ENCODE measurements around the gene DKK3. TPM values are rescaled to one million over a fixed set of nuclear protein-coding genes. Genes with fewer than 3 reads are reported as not detected.

Gene DKK3
- total RNA-seq, 2 experiments from 2014 or later: not detected

DNA sequence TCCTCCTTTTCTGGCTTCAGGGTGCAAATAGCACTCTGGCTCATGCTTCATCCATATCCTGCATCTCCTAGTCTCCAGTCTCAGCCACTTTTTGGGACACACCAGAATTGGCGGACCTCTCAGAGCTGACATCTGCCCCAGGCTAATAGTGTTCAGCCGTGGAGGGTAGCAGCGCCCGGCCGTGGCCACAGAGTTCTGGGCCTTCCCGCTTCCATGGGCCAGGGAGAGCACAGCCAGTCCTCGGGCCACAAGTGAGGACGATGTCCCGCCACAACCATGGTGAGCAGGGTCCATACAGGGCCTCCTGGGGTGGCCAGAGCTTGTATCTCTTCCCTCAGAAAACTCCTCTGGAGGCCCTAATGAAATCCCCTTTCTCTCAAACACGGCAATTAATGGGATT, 26.0 kb downstream of the DKK3 start:
- no peaks in the 10 kb centered on the region for H3K36me3 Mint-ChIP-seq (ENCODE audit: low read depth)
- CTCF ChIA-PET: interaction anchor here (0.8 to 1.8 kb wide), 2 partner anchors 15 to 811 kb away, joined by 3 to 4 read pairs; no protein-coding TSS in a partner anchor
- DNase-seq: no peak
- no peak overlapping the region for H3K4me3 Mint-ChIP-seq
- no peak overlapping the region for H3K27ac Mint-ChIP-seq
- peaks cover 1% of the 10 kb centered on the region for H3K4me1 Mint-ChIP-seq (ENCODE audit: low read depth)
- no peaks in the 10 kb centered on the region for H3K9me3 Mint-ChIP-seq
- no peaks in the 10 kb centered on the region for H3K27me3 Mint-ChIP-seq (ENCODE audit: low read depth)
- intact Hi-C loops (cut with micrococcal nuclease): no loop called here

DNA sequence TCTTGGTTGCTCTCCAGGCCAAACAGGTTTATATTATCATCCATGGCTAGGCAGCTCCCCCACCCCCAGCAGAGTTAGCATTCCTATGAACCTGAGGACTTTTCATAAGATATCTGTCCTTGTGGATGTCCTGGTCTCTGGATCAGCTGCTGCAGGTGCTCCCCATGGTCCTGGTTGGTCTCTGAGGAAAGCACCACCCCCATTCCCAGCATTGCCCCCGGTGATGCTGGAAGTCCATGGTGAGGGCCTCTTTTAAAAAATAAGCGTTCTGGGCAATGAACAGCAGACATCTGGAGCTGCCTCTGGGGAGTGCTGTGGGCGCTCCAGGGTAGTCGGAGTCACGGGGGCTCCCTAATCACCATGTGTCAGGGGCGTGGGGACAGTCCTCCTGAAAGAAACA, 26.6 kb downstream of the DKK3 start:
- no peaks in the 10 kb centered on the region for H3K36me3 Mint-ChIP-seq (ENCODE audit: low read depth)
- no peak for DNase-seq
- intact Hi-C loops (cut with micrococcal nuclease): no loop called here
- H3K27ac Mint-ChIP-seq: no peak overlapping the region
- no peaks in the 10 kb centered on the region for H3K4me1 Mint-ChIP-seq (ENCODE audit: low read depth)
- H3K9me3 Mint-ChIP-seq: no peaks in the 10 kb centered on the region
- no peak overlapping the region for H3K4me3 Mint-ChIP-seq
- CTCF ChIA-PET: interaction anchor here (1.8 kb wide), 1 partner anchor 15 kb away, joined by 4 read pairs; no protein-coding TSS in a partner anchor
- no peaks in the 10 kb centered on the region for H3K27me3 Mint-ChIP-seq (ENCODE audit: low read depth)

DNA sequence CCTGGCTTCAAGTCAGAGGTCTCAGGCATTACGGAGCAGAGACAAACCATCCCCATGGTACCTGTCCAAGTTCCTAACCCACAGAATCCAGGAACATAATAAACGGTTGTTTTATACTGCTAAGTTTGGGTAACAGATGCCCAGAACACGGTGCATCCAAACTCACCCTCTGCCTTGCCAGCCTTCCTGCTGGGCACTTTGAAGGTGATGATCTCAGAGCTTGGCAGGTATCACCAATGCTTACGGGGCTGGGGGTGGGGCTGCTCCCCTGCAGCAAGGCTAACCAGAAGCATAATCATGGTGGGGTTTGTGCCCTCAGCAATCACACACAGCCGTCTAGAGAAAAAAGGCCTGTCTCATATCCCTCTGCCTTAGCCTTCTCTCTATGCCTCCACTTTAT, 27.1 kb downstream of the DKK3 start:
- intact Hi-C loops (cut with micrococcal nuclease): no loop called here
- DNase-seq: no peak
- Mint-ChIP-seq H3K27ac (no peak overlapping the region), H3K4me3 (no peak overlapping the region), H3K36me3 (ENCODE audit: low read depth) (no peaks in the 10 kb centered on the region), H3K9me3 (no peaks in the 10 kb centered on the region), H3K27me3 (ENCODE audit: low read depth) (no peaks in the 10 kb centered on the region), H3K4me1 (ENCODE audit: low read depth) (no peaks in the 10 kb centered on the region)
- CTCF ChIA-PET: interaction anchor here (1.8 kb wide), 1 partner anchor 14 kb away, joined by 4 read pairs; no protein-coding TSS in a partner anchor

DNA sequence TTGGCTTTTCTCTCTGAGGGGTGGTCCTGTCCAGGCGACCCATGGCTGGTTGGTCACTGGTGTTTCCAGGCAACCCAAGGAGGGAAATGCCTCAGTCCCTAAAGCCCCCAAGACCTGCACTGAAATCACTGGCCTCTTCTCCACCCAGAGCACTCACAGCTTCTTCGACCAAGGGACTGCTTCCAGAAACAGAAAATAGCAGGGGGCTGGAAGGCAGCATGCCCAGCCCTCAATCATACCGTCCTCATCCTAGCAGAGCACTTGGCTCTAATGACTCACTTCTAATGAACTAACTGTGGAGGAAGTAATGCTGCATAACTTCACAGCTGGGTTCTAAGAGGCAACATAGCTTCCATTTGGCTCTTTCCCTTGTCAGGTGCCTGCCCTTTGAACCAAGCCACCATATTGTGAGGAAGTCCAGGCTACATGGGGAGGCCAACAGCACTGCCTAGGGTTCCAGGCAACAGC, 27.6 kb downstream of the DKK3 start:
- intact Hi-C loops (cut with micrococcal nuclease): no loop called here
- Mint-ChIP-seq H3K4me3 (no peak overlapping the region), H3K27me3 (ENCODE audit: low read depth) (no peaks in the 10 kb centered on the region), H3K27ac (no peak overlapping the region), H3K4me1 (ENCODE audit: low read depth) (no peaks in the 10 kb centered on the region), H3K36me3 (ENCODE audit: low read depth) (no peaks in the 10 kb centered on the region), H3K9me3 (no peaks in the 10 kb centered on the region)
- CTCF ChIA-PET: interaction anchor here (1.8 kb wide), 1 partner anchor 14 kb away, joined by 4 read pairs; no protein-coding TSS in a partner anchor
- no peak for DNase-seq

DNA sequence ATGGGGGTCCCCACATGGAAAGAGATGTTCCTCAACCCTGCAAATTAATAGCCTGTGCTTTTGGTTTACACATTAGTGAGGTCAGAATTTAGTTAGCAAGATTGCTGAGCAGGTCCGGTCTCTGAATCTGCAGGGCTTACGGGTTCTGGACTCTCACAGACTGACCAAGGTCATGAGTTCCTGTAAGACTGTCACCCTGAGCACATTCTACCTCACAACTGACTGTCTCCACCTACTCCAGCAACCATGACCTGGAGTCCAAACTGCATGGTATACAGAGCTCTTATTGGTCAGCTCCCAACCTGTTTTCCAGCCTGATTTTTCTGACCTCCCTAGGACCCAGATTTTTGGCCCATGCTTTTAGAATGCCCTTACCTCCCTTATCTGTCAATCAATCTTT, 28.2 kb downstream of the DKK3 start:
- Mint-ChIP-seq H3K27me3 (ENCODE audit: low read depth) (no peaks in the 10 kb centered on the region), H3K9me3 (no peaks in the 10 kb centered on the region), H3K36me3 (ENCODE audit: low read depth) (no peaks in the 10 kb centered on the region), H3K4me3 (no peak overlapping the region), H3K4me1 (ENCODE audit: low read depth) (no peaks in the 10 kb centered on the region), H3K27ac (no peak overlapping the region)
- intact Hi-C loops (cut with micrococcal nuclease): no loop called here
- CTCF ChIA-PET: no interaction called here
- no peak for DNase-seq

DNA sequence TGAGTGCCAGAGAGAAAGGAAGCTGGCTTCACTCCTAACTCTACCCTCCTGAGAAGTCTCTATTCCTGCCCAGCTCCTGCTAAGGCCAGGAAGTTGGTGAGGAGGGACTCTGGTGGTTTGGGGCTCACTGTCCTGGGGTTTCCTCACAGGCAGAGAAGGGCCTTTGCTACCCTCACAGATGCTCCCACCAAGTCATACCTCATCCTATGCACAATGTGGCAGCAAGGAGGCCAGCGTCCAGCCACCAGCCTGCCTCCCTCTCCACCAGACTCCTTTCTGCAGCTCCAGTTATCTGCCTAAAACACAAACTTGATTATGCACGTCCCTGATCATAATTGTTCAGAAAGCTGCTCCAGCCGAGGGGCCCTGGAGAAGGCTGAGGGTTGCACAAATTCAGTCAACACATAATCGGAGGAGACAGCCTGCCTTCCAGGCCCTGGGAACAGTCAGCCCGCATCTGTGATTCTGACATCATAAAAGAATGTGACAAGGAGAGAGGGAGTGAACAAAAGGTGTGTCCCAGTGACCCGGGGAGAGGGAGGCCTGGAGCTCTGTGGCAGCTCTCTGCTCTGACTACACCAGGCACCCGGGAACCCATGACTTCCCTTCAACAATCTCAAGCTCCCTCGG, 28.8 kb downstream of the DKK3 start:
- DNase-seq: no peak

DNA sequence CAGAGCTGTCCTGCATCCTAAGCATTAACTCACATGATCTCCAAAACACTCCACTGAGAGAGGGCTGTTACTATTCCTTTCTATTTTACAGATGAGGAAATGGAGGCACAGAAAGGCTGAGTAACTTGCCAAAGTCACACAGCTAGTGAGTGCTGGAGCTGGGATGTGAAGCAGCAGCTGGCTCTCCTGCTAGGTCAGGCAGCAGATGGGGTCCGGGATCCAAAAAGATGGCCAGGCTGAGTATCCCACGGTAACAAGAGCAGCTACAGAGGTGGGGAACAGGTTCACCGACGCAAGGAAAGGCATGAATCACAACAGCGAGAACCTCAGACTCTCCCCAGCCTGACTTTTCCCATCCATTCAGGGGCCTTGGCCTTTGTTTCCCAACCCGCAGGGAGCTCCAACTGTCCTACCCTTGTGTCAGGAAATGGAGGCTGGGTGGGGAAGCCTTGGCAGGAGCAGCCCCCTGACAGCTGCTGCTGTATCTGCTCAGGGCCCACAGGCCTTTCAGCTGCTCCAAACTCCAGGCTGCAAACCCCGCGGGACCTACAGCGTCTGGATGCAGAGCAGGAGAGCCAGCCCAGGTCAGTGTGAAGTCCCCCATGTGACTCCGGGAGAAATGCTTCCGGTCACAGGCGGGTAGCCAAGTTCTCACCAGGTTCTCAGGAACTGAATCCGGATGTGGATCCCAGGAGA, 29.5 kb downstream of the DKK3 start:
- Mint-ChIP-seq H3K9me3 (no peaks in the 10 kb centered on the region), H3K36me3 (ENCODE audit: low read depth) (no peaks in the 10 kb centered on the region), H3K27ac (no peak overlapping the region), H3K4me1 (ENCODE audit: low read depth) (no peaks in the 10 kb centered on the region), H3K27me3 (ENCODE audit: low read depth) (no peaks in the 10 kb centered on the region), H3K4me3 (no peak overlapping the region)
- DNase-seq: no peak
- CTCF ChIA-PET: no interaction called here
- intact Hi-C loops (cut with micrococcal nuclease): no loop called here

More for the DNA sequence above, 28.8 kb downstream of the DKK3 start:
- H3K9me3 Mint-ChIP-seq: no peaks in the 10 kb centered on the region
- CTCF ChIA-PET: no interaction called here
- intact Hi-C loops (cut with micrococcal nuclease): no loop called here
- no peak overlapping the region for H3K4me3 Mint-ChIP-seq
- no peak overlapping the region for H3K27ac Mint-ChIP-seq
- H3K4me1 Mint-ChIP-seq (ENCODE audit: low read depth): no peaks in the 10 kb centered on the region
- H3K36me3 Mint-ChIP-seq (ENCODE audit: low read depth): no peaks in the 10 kb centered on the region
- no peaks in the 10 kb centered on the region for H3K27me3 Mint-ChIP-seq (ENCODE audit: low read depth)

DNA sequence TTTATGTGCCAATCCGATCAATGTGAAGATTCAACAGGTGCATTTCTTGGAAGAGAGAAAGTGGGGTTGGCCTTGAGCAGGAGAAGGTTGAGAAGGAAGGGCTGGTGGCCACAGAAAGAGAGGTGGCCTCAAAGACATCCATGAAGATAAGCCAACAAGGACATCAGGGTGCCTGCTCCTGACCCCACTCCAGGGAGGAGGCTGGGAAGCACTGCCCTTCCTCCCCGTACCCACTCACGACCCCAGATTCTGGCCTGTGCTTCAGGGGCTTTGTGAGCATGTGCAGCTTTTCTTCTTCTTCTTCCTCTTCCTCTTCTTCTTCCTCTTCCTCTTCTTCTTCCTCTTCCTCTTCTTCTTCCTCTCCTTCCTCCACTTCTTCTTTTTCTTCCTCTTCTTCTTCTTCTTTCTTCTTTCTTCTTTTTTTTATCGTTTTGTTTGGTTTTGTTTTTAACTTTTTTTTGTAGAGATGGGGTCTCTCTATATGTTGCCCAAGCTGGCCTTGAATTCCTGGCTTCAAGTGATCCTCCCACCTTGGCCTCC, 30.3 kb downstream of the DKK3 start:
- Mint-ChIP-seq H3K4me3 (no peak overlapping the region), H3K27ac (no peak overlapping the region), H3K27me3 (ENCODE audit: low read depth) (no peaks in the 10 kb centered on the region), H3K4me1 (ENCODE audit: low read depth) (no peaks in the 10 kb centered on the region), H3K36me3 (ENCODE audit: low read depth) (no peaks in the 10 kb centered on the region), H3K9me3 (no peaks in the 10 kb centered on the region)
- intact Hi-C loops (cut with micrococcal nuclease): no loop called here
- no peak for DNase-seq
- CTCF ChIA-PET: no interaction called here

DNA sequence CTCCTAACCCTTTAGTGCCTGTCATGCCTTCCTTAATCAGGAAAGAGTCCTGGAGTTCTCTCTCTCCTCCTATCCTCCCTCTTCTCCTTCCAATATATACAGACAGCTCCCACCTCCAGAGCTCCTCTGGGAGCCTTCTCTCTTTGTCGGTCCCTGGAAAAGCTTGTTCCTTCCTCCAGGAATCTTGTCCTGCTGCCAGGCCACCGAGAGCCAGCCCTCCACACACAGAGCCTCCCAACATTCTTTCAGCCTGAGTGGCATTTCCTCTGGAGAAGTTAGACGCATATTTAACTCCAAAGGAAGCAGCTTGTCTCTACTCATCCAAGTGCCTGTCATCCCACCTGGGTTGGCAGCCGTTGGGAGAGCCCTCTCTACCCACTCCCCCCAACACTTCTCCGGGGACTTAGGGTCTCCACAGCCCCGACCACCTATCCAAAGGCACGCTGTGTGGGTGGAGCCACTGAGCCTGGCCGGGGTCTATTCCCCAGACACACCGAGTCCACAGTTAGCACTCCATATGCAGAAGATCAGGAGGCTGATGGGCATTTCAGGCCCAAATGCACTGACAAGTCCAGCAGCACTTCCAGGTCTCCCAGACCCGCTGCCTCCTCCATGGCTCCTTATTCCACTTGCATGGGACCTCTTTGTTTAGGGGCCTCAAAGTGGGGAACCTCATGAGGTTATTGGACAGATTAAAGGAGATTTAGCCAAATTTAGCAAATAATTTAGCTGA, 31.1 kb downstream of the DKK3 start:
- no peak for DNase-seq
- Mint-ChIP-seq H3K4me3 (no peak overlapping the region), H3K36me3 (ENCODE audit: low read depth) (no peaks in the 10 kb centered on the region), H3K27me3 (ENCODE audit: low read depth) (no peaks in the 10 kb centered on the region), H3K9me3 (no peaks in the 10 kb centered on the region), H3K4me1 (ENCODE audit: low read depth) (no peaks in the 10 kb centered on the region), H3K27ac (no peak overlapping the region)
- intact Hi-C loops (cut with micrococcal nuclease): no loop called here
- CTCF ChIA-PET: interaction anchor here (3.0 kb wide), 1 partner anchor 11 kb away, joined by 11 read pairs; no protein-coding TSS in a partner anchor

DNA sequence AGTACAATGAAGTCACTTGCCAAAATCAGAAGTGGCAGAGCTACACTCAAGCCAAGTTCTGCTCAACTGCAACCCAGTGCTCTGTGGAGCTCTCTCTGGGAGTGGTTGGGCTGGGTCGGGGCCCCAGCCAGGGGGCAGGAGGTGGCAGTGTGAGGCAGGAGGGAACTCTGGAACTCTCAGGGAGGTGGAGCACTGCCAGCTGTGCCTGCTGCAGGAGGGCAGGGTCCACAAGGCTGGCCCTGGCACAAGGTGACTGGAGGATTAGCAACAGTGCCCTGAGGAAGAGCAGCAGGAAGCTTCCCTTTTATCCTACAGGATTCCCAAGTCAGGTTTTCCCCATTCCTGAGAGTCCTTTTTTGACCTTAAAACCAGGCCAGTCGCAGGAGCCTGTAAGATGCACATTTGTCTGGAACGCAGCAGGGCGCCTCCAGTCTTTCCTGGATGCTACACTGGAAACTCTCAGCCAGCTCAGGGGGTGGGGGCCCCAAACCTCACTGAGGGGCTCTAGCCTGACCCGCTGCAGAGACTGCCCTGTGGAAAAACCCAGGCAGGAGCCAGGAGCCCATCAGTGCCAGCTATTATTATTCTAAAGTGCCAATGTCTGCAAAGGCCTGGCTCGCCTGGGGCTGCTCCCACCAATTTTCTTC, 31.8 kb downstream of the DKK3 start:
- H3K4me1 Mint-ChIP-seq (ENCODE audit: low read depth): no peaks in the 10 kb centered on the region
- H3K36me3 Mint-ChIP-seq (ENCODE audit: low read depth): no peaks in the 10 kb centered on the region
- intact Hi-C loops (cut with micrococcal nuclease): no loop called here
- no peaks in the 10 kb centered on the region for H3K9me3 Mint-ChIP-seq
- H3K4me3 Mint-ChIP-seq: no peak overlapping the region
- no peak for DNase-seq
- H3K27ac Mint-ChIP-seq: no peak overlapping the region
- no peaks in the 10 kb centered on the region for H3K27me3 Mint-ChIP-seq (ENCODE audit: low read depth)
- CTCF ChIA-PET: interaction anchor here (0.7 to 3.0 kb wide), 2 partner anchors 10 to 320 kb away, joined by 3 to 11 read pairs; no protein-coding TSS in a partner anchor

DNA sequence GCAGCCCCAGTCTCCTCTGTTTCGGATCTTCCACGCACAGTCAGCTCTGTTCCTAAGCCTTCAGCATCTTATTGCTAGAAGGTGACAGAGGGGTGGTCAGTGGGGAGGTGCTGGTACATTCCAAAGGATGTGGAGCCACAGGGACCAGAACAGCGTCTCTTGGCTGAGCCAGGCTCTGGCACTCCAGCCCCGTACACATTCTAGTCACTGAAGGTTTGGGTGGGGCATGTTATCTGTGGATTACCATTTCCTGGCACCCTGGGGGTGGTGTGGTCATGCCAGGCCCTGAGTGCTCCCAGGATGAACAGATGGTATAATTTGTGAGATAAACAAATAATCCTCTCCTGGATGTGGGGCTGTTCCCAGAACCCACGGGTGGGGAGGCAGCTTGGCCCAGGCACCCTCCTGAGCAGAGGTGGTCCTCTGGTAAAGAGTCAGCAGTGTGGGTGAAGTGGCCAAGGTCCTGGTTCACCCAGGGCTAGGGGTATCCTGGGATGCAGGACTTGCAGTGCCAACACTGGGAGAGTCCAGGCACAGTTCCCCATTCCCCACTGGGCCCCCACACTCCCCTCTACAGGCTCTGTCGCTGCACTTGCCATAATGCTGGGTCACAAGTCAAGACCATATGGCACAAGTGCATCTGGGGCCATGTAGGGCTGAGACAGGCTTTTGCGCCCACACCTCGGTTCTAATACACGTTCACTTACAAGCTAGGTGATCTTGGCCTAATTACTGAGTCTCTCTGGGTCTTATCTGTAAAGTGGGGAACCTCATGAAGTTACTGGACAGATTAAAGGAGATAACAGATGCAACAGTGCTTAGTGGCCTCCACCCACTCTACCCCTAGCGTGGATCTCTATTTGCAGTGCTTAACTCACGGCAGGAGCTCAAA, 33.0 kb downstream of the DKK3 start:
- no peak for DNase-seq
- Mint-ChIP-seq H3K4me3 (no peak overlapping the region), H3K4me1 (ENCODE audit: low read depth) (no peaks in the 10 kb centered on the region), H3K9me3 (no peaks in the 10 kb centered on the region), H3K27me3 (ENCODE audit: low read depth) (no peaks in the 10 kb centered on the region), H3K36me3 (ENCODE audit: low read depth) (no peaks in the 10 kb centered on the region), H3K27ac (no peak overlapping the region)
- intact Hi-C loops (cut with micrococcal nuclease): no loop called here
- CTCF ChIA-PET: interaction anchor here (3.0 kb wide), 1 partner anchor 9 kb away, joined by 11 read pairs; no protein-coding TSS in a partner anchor

All from activated naive CD4-positive, alpha-beta T cell treated with anti-CD3 and anti-CD28 coated beads for 36 hours (primary cell).